Neural cell (in vitro differentiated cells): Measurements from ENCODE around the gene EPS8. TPM values are rescaled to one million over a fixed set of nuclear protein-coding genes. Genes with fewer than 3 reads are reported as not detected.

Source experiments
- H2AFZ ChIP-seq: fragments of 200-600, 300-800 bp; sonication (generic), shearing (Covaris generic); 2 replicates; pipeline ENCODE4 v1.6.0; 2014; ENCODE audit warnings: low read depth, mild to moderate bottlenecking, antibody characterized with exemption, low read length, moderate library complexity
- H3F3A ChIP-seq: fragments of 200-600 bp; shearing (Covaris generic); 2 replicates; pipeline ENCODE4 v1.6.1; 2016; ENCODE audit warnings: mild to moderate bottlenecking, moderate library complexity, mixed read lengths, antibody characterized with exemption, low read length; ENCODE audit not compliant: insufficient read depth, poor library complexity, severe bottlenecking
- H3K27ac ChIP-seq: fragments of 200-600, 300-800 bp; sonication (generic), shearing (Covaris generic); 2 replicates; pipeline ENCODE4 v1.5.1; 2014; ENCODE audit warnings: mild to moderate bottlenecking, low read length, moderate library complexity
- H3K27me3 ChIP-seq: fragments of 300-800, 200-600 bp; sonication (generic), shearing (Covaris generic); 2 replicates; pipeline ENCODE4 v1.6.0; 2014; ENCODE audit warnings: mild to moderate bottlenecking, low read depth, low read length, moderate library complexity; ENCODE audit not compliant: insufficient read depth
- H3K36me3 ChIP-seq: fragments of 300-800, 200-600 bp; sonication (generic), shearing (Covaris generic); 2 replicates; pipeline ENCODE4 v1.5.1; 2014; ENCODE audit warnings: mild to moderate bottlenecking, antibody characterized with exemption, low read length, moderate library complexity; ENCODE audit not compliant: insufficient read depth
- H3K4me2 ChIP-seq: fragments of 300-800, 200-600 bp; sonication (generic), shearing (Covaris generic); 2 replicates; pipeline ENCODE4 v1.6.0; 2014; ENCODE audit warnings: mild to moderate bottlenecking, low read length
- H3K4me3 ChIP-seq: fragments of 300-800, 200-600 bp; sonication (generic), shearing (Covaris generic); 2 replicates; pipeline ENCODE4 v1.5.1; 2014; ENCODE audit warnings: mild to moderate bottlenecking, low read length, moderate library complexity
- H3K79me2 ChIP-seq: fragments of 200-600 bp; shearing (Covaris generic); replicated peaks from 2 replicates; pipeline ENCODE4 v1.6.0; 2014; ENCODE audit warnings: mild to moderate bottlenecking, low read length, moderate library complexity; ENCODE audit not compliant: insufficient read depth
- H3K9ac ChIP-seq: fragments of 300-800, 200-600 bp; sonication (generic), shearing (Covaris generic); 2 replicates; pipeline ENCODE4 v1.6.1; 2016; ENCODE audit warnings: mild to moderate bottlenecking, low read length, mixed read lengths
- H3K9me2 ChIP-seq: fragments of 200-600 bp; shearing (Covaris generic); 2 replicates; pipeline ENCODE4 v1.6.1; 2016; ENCODE audit warnings: mild to moderate bottlenecking, low read length, mixed read lengths; ENCODE audit not compliant: insufficient read depth
- H3K9me3 ChIP-seq: fragments of 200-600, 300-800 bp; sonication (generic), shearing (Covaris generic); 2 replicates; pipeline ENCODE4 v1.6.1; 2016; ENCODE audit warnings: mild to moderate bottlenecking, mixed run types, low read length, moderate library complexity, mixed read lengths
- H4K20me1 ChIP-seq: fragments of 200-600 bp; shearing (Covaris generic); 2 replicates; pipeline ENCODE4 v1.6.1; 2016; ENCODE audit warnings: mild to moderate bottlenecking, mixed run types; ENCODE audit not compliant: insufficient read depth
- CTCF ChIP-seq: fragments of 450-650 bp; IDR thresholded peaks from 2 replicates; pipeline ENCODE4 v1.5.1; 2014; ENCODE audit warnings: antibody characterized with exemption, mild to moderate bottlenecking, moderate library complexity; ENCODE audit not compliant: poor library complexity, severe bottlenecking
- EP300 ChIP-seq: fragments of 450-650 bp; conservative IDR thresholded peaks from 2 replicates; pipeline ENCODE4 v1.6.1; 2014; ENCODE audit warnings: antibody characterized with exemption, mild to moderate bottlenecking, moderate library complexity; ENCODE audit not compliant: poor library complexity, severe bottlenecking
- EZH2 ChIP-seq: fragments of 200-600, 300-800 bp; shearing (Covaris generic), sonication (generic); IDR thresholded peaks from 2 replicates; pipeline ENCODE4 v1.6.1; 2014; ENCODE audit warnings: antibody characterized with exemption, low read length, borderline replicate concordance, mild to moderate bottlenecking; ENCODE audit not compliant: insufficient read depth, poor library complexity, severe bottlenecking
- MXI1 ChIP-seq: fragments of 450-650 bp; conservative IDR thresholded peaks from 2 replicates; pipeline ENCODE4 v1.6.1; 2014; ENCODE audit warnings: antibody characterized with exemption, mild to moderate bottlenecking; ENCODE audit not compliant: poor library complexity, severe bottlenecking
- POLR2AphosphoS5 ChIP-seq: IDR thresholded peaks from 2 replicates; pipeline ENCODE4 v1.6.1; 2012
- RAD21 ChIP-seq: fragments of 450-650 bp; conservative IDR thresholded peaks from 2 replicates; pipeline ENCODE4 v1.6.1; 2014; ENCODE audit warnings: antibody characterized with exemption, mild to moderate bottlenecking, moderate library complexity
- REST ChIP-seq: IDR thresholded peaks from 2 replicates; pipeline ENCODE4 v1.6.1; 2012; ENCODE audit warnings: borderline replicate concordance
- SMC3 ChIP-seq: fragments of 450-650 bp; conservative IDR thresholded peaks from 2 replicates; pipeline ENCODE4 v1.6.1; 2014; ENCODE audit warnings: antibody characterized with exemption, mild to moderate bottlenecking, moderate library complexity; ENCODE audit not compliant: poor library complexity
- TAF1 ChIP-seq: IDR thresholded peaks from 2 replicates; pipeline ENCODE4 v1.6.1; 2012; ENCODE audit warnings: low read depth
- polyA plus RNA-seq: library from polyadenylated mRNA; depleted of rRNA; stranded (reverse); fragments of >200 nt; gene quantifications from 2 replicates; pipeline ENCODE4 v1.2.3, GENCODE V29; 2014

Gene EPS8
- polyA plus RNA-seq, 1 donor from 2014 or later = 12.2 TPM

GRCh38 chr12:15787778-15788177, 1.4 kb downstream of the EPS8 start:
- Histone ChIP-seq H3K27me3 (peaks cover 25% of the 10 kb centered on the region), H3K79me2 (no peaks in the 10 kb centered on the region), H3K27ac (no peak overlapping the region), H3K4me2 (peak overlapping the region; percentile 97), H3K9ac (no peak overlapping the region), H2AFZ (no peak overlapping the region), H3K9me3 (no peaks in the 10 kb centered on the region), H3K9me2 (no peaks in the 10 kb centered on the region), H4K20me1 (no peaks in the 10 kb centered on the region), H3K4me3 (peak overlapping the region; percentile 87), H3K36me3 (no peaks in the 10 kb centered on the region), H3F3A (peaks cover 3% of the 10 kb centered on the region)
- TF ChIP-seq TAF1 = no peak
- TF ChIP-seq REST = no peak
- no peak for TF ChIP-seq EZH2
- TF ChIP-seq SMC3 = no peak
- no peak for TF ChIP-seq MXI1
- TF ChIP-seq RAD21 = no peak
- TF ChIP-seq POLR2AphosphoS5 = no peak
- no peak for TF ChIP-seq EP300
- no peak for TF ChIP-seq CTCF

- Histone ChIP-seq H3K79me2 (no peaks in the 10 kb centered on the region), H3K27ac (no peak overlapping the region), H3K9ac (no peak overlapping the region), H3K27me3 (peaks cover 25% of the 10 kb centered on the region), H3K4me3 (no peak overlapping the region), H3F3A (peaks cover 3% of the 10 kb centered on the region), H3K9me2 (no peaks in the 10 kb centered on the region), H4K20me1 (no peaks in the 10 kb centered on the region), H3K36me3 (no peaks in the 10 kb centered on the region), H3K9me3 (no peaks in the 10 kb centered on the region), H3K4me2 (peak overlapping the region; percentile 2), H2AFZ (no peak overlapping the region)
- no peak for TF ChIP-seq MXI1
- TF ChIP-seq TAF1 = no peak
- TF ChIP-seq EZH2 = no peak
- no peak for TF ChIP-seq SMC3
- TF ChIP-seq CTCF = no peak
- no peak for TF ChIP-seq REST
- TF ChIP-seq POLR2AphosphoS5 = no peak
- TF ChIP-seq RAD21 = no peak
- TF ChIP-seq EP300 = no peak
Measured at GRCh38 chr12:15786772-15787171, 2.4 kb downstream of the EPS8 start.
